Fibroblast of villous mesenchyme (primary cell): ENCODE measurements around the gene FAXDC2. TPM values are rescaled to one million over a fixed set of nuclear protein-coding genes. Genes with fewer than 3 reads are reported as not detected.

ENCODE experiments used
- DNase-seq: peaks from one replicate; pipeline ENCODE4 v3.0.0-alpha.2; 2010; ENCODE audit warnings: low read depth
- H3K4me3 ChIP-seq: 2 replicates; pipeline ENCODE4 v1.5.1; 2011; ENCODE audit warnings: low read depth, mild to moderate bottlenecking, low read length
- total RNA-seq: library from RNA; depleted of rRNA; stranded (reverse); fragments of >200 nt; gene quantifications from 2 replicates; pipeline ENCODE4 v1.2.3, GENCODE V29; 2012
- TF ChIP-seq, protein P1 (sequence below): IDR thresholded peaks from 2 replicates; pipeline ENCODE4 v1.5.1; 2012; ENCODE audit warnings: low read depth, mild to moderate bottlenecking, low read length; ENCODE audit not compliant: insufficient read depth

The FAXDC2 gene
- total RNA-seq, 1 donor, result 7.8 TPM

DNA sequence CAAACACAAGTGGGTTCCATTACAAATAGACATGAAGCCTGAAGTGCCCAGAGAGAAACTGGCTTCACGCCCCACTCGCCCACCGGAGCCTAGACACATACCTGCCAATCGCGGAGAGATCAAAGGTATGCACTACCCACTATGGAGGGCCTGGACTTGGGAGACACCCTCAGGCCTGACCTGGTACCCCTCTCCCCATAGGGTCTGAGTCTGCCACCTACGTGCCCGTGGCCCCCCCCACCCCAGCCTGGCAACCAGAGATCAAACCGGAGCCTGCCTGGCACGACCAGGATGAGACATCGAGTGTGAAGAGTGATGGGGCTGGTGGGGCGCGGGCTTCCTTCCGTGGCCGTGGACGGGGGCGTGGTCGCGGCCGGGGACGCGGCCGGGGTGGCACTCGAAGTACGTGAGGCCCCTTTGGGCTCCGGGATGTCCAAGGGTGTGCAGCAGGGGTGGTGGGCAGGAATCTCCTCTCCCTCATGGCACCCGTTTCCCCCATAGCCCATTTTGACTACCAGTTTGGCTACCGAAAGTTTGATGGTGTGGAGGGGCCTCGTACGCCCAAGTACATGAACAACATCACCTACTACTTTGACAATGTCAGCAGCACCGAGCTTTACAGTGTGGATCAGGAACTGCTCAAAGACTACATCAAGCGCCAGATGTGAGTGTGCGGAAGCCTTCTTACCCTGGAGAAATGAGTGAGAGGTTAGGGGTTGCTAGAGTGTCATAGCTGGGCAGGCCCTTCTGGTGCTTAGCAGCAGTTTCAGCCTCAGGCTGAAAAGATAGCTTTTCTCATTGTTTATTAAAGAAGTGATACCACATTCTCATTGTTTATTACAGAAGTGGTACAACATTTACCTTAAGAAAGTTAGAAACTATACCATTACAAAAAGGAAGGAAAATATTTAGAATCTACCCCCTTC lies 56.5 kb downstream of the FAXDC2 start:
- TF ChIP-seq, protein P1, sequence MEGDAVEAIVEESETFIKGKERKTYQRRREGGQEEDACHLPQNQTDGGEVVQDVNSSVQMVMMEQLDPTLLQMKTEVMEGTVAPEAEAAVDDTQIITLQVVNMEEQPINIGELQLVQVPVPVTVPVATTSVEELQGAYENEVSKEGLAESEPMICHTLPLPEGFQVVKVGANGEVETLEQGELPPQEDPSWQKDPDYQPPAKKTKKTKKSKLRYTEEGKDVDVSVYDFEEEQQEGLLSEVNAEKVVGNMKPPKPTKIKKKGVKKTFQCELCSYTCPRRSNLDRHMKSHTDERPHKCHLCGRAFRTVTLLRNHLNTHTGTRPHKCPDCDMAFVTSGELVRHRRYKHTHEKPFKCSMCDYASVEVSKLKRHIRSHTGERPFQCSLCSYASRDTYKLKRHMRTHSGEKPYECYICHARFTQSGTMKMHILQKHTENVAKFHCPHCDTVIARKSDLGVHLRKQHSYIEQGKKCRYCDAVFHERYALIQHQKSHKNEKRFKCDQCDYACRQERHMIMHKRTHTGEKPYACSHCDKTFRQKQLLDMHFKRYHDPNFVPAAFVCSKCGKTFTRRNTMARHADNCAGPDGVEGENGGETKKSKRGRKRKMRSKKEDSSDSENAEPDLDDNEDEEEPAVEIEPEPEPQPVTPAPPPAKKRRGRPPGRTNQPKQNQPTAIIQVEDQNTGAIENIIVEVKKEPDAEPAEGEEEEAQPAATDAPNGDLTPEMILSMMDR, result no peak
- DNase-seq, result peak; percentile 74
- no peak overlapping the region for H3K4me3 ChIP-seq

DNA sequence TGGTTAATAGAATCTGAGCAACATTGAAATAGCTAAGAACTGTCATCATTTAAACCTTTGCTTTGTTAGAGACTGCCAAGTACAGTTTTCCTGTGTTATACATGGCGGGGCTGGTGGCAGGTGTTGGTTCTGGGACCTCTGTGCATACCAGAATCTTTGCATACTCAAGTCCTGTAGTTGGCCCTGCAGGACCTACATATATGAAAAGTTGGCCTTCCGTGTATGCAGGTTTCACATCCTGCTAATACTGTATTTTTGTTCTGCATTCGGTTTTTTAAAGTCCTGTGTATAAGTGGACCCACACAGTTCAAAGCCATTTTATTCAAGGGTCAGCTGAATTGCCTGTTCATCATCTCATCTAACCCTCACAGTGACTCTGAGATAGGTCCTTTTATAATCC lies 58.9 kb downstream of the FAXDC2 start:
- TF ChIP-seq, protein P1, result no peak
- DNase-seq, result no peak
- no peak overlapping the region for H3K4me3 ChIP-seq

DNA sequence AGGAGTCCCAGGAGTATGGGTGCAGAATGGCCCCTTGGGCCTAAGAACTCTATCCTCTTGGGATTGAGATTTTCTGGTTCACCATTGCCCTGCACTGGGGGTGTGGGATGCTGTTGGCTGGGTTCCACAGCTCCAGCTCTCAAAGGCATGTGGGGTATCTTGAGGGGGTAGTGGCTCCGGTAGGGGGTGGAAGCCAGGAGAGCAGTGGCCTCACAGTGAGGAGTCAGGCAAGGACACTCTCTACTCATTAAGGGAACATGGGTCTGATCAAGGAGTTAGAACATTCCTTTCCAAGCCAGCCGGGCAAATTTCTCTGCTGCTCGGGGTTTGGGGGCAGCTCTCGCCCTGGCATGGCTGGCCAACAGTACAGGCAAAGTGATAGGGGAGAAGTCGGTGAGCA lies 62.2 kb downstream of the FAXDC2 start:
- DNase-seq, result no peak
- no peak overlapping the region for H3K4me3 ChIP-seq
- TF ChIP-seq, protein P1, result no peak

DNA sequence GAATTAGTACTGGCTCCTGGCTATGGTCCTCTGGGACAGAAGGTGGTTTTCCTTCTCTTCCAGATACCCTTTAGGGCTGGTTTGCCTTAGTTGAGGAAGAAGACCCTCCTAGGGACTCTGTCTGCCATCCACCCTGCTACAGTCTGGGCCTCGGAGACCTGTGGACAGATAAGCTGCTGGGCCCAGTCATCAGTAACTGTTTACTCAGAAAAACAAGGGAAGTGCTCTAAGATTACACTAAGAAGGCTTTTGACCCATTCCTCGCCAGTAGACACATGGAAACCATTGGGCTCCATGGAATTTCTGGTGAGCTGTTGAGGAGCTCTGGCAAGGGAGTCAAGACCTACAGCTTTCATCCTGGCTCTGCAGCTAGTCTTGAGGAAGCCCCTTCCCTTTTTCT lies 64.0 kb downstream of the FAXDC2 start:
- no peak overlapping the region for H3K4me3 ChIP-seq
- TF ChIP-seq, protein P1, result no peak
- DNase-seq, result peak; percentile 31

DNA sequence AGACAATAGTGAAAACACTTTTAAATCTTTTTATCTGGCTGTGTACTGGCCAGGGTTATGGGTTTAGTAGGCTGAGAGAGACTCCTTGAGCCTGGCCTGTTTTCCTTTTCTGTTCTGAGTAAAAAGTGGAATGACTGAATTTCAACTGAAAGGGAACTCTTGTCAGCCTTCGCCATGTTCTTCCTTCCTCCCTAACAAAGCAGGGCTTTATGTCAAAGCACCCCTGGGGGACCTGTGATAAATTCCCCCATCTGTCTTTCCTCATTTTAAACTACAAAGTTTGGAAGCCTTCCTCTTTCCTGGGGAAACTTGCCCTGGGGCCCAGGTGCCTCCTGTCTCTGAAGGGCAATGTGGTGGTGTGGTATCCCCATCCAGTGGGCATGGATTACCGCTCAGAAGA lies 65.5 kb downstream of the FAXDC2 start:
- H3K4me3 ChIP-seq, result no peak overlapping the region
- TF ChIP-seq, protein P1, result no peak
- no peak for DNase-seq

DNA sequence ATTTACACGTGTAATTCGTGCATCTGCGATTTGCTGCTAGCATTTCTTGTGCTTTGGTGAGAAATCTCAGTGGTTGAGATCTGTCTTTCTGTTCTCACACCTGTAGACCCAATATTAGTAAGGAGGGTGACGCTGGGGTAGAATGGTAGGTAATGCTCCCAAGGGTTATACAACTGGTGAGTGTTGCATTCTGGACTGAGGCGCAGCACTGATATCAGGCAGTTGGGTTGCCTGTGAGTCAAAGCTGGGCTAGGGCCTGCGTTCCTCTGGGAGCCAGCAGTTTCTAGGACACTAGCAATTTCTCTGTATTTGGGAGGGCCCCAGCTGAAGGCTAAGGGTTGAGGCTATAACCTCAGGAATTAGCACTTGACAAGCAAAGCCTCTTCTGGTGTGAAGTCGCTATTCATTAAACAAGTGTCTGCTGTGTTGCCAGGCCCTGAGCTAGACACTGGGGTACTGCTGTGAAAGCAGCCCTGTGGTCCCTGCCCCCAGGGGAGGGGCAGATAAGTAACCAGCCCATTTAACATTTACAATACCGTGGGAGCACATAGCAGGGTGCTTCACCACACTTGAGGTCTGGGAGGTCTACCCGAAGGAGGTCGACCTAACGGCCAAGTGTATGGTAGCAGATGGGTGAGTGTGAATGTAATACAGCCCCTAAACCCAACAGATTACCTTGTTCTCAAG lies 66.5 kb downstream of the FAXDC2 start:
- no peak overlapping the region for H3K4me3 ChIP-seq
- DNase-seq, result peak; percentile 24
- TF ChIP-seq, protein P1, result no peak
